HepG2 (cell line): Measurements from ENCODE around the gene MRFAP1L1. TPM values are rescaled to one million over a fixed set of nuclear protein-coding genes. Genes with fewer than 3 reads are reported as not detected.
A peak's percentile ranks its signal among the peaks of the same experiment; 100 is the strongest.

Experiments used
- CEBPB ChIP-seq: IDR thresholded peaks from 2 replicates; pipeline ENCODE4 v1.6.1; 2011; ENCODE audit warnings: low read depth, low read length, improper control_type of control experiment, borderline replicate concordance
- HCFC1 ChIP-seq: fragments of 150-350 bp; IDR thresholded peaks from 2 replicates; pipeline ENCODE4 v1.6.1; 2014; ENCODE audit warnings: low read depth, low read length
- PHF5A ChIP-seq: IDR thresholded peaks from one replicate; pipeline ENCODE4 v1.6.1; 2018; ENCODE audit warnings: low read depth, missing genetic modification reagents; ENCODE audit not compliant: unreplicated experiment
- RXRB ChIP-seq: IDR thresholded peaks from 2 replicates; pipeline ENCODE4 v1.6.1; 2016; ENCODE audit warnings: borderline replicate concordance, missing genetic modification reagents, missing compliant biosample characterization
- STAG1 ChIP-seq: sonication (generic); formaldehyde crosslinking; IDR thresholded peaks from 2 replicates; pipeline ENCODE4 v1.4.0; 2020; ENCODE audit warnings: missing genetic modification reagents
- ZNF3 ChIP-seq: IDR thresholded peaks from 2 replicates; pipeline ENCODE4 v1.7.0; 2017; ENCODE audit warnings: inconsistent platforms
- ZNF337 ChIP-seq: sonication (generic); formaldehyde crosslinking; IDR thresholded peaks from 2 replicates; pipeline ENCODE4 v1.5.1; 2020; ENCODE audit warnings: missing genetic modification reagents, low read depth, mild to moderate bottlenecking, borderline replicate concordance
- ZNF33A ChIP-seq: sonication (generic); formaldehyde crosslinking; IDR thresholded peaks from 2 replicates; pipeline ENCODE4 v1.5.1; 2020; ENCODE audit warnings: missing genetic modification reagents, mild to moderate bottlenecking, moderate library complexity, borderline replicate concordance
- ZNF724P ChIP-seq: sonication (generic); formaldehyde crosslinking; IDR thresholded peaks from 2 replicates; pipeline ENCODE4 v1.8.0; 2022; ENCODE audit warnings: missing genetic modification reagents, borderline replicate concordance
- polyA plus RNA-seq, 8 experiments: library from polyadenylated mRNA; depleted of rRNA in 3 of 8; stranded (reverse) in 7 of 8; unstranded in 1 of 8; fragments of >200 nt; fragmentation: Illumina TruSeq in 4 of 8; extraction: Trizol in 4 of 8; gene quantifications; 2 replicates each; pipeline versions ENCODE4 v1.2.1 to v1.2.3, GENCODE V29; 2011 to 2016; ENCODE audit warnings: low read depth in 4 of 8, missing spikeins in 1 of 8, mixed read lengths in 1 of 8; ENCODE audit not compliant: insufficient read depth in 1 of 8
- total RNA-seq, 5 experiments: library from RNA; depleted of rRNA; stranded (reverse); fragments of >200 nt; fragmentation: Illumina TruSeq; extraction: Trizol; gene quantifications; 2 replicates each; pipeline ENCODE4 v1.2.3, GENCODE V29; 2016; ENCODE audit warnings: low read depth in 1 of 5
- TF ChIP-seq, protein P1 (sequence below): sonication (generic); formaldehyde crosslinking; IDR thresholded peaks from one replicate; pipeline ENCODE4 v1.5.1; 2020; ENCODE audit warnings: mild to moderate bottlenecking, missing genetic modification reagents; ENCODE audit errors: not compliant biosample characterization
- TF ChIP-seq, protein P2 (sequence below): sonication (generic); formaldehyde crosslinking; IDR thresholded peaks from 2 replicates; pipeline ENCODE4 v1.8.0; 2022; ENCODE audit warnings: missing genetic modification reagents, mild to moderate bottlenecking, inconsistent platforms, borderline replicate concordance
- TF ChIP-seq, protein P3 (sequence below): sonication (generic); formaldehyde crosslinking; IDR thresholded peaks from 2 replicates; pipeline ENCODE4 v1.5.0; 2020; ENCODE audit warnings: missing genetic modification reagents, mild to moderate bottlenecking, borderline replicate concordance
- TF ChIP-seq, protein P4 (sequence below): sonication (generic); formaldehyde crosslinking; IDR thresholded peaks from 2 replicates; pipeline ENCODE4 v1.4.0; 2020; ENCODE audit warnings: missing genetic modification reagents, borderline replicate concordance

Gene MRFAP1L1
- total and polyA plus RNA-seq, 2 of the 13 experiments (the other 11 are each of a cell fraction or from before 2014, with no cell fraction given) = 44.8 to 76.6 TPM

DNA sequence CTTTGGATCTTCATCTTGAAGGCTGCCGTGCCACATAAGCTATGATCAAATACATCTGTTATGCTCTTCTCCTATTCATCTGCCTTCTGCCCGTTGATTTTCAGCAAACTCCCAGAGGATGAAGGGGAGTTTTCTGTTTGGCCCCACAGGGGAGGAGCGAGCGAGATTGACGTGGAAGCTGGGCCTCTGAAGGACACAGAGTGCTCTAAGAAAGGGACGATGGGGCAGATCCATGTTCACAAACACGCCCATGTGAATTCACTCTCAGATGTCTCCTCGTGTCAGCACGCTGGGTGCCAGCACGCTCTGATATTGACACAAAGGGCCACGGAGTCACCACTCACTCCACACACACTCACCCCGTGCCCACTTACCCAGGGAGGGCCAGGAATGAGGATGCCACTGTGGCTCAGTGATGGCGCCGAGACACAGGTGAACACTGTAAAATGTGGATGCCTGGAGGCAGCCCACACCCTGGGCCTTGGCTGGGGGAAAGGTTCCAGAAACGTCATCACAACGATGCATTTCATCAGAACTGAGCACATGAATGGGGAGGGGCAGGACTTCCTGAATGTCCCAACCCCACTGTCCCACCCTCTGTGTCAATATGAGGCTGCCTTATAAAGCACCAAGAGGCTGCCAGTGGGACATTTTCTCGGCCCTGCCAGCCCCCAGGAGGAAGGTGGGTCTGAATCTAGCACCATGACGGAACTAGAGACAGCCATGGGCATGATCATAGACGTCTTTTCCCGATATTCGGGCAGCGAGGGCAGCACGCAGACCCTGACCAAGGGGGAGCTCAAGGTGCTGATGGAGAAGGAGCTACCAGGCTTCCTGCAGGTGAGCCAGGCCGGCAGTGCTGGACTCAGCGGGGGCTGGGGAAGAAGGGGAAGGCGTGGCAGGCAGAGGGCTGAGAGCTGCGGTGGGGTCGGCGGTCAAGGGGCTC is 16.2 kb downstream of the MRFAP1L1 start, which contains the start of gene S100P (continued):
- peak; percentile 85; the same call in 1 of the 2 replicates for TF ChIP-seq RXRB
- no peak for TF ChIP-seq PHF5A
- TF ChIP-seq ZNF33A = peak; percentile 56; the same call in 1 of the 2 replicates
- 0 out of 2 replicates have a peak, but pooled peaks have one; percentile 39 for TF ChIP-seq ZNF724P (CRISPR knock-in tag)
- TF ChIP-seq HCFC1 = no peak
- TF ChIP-seq, protein P1, sequence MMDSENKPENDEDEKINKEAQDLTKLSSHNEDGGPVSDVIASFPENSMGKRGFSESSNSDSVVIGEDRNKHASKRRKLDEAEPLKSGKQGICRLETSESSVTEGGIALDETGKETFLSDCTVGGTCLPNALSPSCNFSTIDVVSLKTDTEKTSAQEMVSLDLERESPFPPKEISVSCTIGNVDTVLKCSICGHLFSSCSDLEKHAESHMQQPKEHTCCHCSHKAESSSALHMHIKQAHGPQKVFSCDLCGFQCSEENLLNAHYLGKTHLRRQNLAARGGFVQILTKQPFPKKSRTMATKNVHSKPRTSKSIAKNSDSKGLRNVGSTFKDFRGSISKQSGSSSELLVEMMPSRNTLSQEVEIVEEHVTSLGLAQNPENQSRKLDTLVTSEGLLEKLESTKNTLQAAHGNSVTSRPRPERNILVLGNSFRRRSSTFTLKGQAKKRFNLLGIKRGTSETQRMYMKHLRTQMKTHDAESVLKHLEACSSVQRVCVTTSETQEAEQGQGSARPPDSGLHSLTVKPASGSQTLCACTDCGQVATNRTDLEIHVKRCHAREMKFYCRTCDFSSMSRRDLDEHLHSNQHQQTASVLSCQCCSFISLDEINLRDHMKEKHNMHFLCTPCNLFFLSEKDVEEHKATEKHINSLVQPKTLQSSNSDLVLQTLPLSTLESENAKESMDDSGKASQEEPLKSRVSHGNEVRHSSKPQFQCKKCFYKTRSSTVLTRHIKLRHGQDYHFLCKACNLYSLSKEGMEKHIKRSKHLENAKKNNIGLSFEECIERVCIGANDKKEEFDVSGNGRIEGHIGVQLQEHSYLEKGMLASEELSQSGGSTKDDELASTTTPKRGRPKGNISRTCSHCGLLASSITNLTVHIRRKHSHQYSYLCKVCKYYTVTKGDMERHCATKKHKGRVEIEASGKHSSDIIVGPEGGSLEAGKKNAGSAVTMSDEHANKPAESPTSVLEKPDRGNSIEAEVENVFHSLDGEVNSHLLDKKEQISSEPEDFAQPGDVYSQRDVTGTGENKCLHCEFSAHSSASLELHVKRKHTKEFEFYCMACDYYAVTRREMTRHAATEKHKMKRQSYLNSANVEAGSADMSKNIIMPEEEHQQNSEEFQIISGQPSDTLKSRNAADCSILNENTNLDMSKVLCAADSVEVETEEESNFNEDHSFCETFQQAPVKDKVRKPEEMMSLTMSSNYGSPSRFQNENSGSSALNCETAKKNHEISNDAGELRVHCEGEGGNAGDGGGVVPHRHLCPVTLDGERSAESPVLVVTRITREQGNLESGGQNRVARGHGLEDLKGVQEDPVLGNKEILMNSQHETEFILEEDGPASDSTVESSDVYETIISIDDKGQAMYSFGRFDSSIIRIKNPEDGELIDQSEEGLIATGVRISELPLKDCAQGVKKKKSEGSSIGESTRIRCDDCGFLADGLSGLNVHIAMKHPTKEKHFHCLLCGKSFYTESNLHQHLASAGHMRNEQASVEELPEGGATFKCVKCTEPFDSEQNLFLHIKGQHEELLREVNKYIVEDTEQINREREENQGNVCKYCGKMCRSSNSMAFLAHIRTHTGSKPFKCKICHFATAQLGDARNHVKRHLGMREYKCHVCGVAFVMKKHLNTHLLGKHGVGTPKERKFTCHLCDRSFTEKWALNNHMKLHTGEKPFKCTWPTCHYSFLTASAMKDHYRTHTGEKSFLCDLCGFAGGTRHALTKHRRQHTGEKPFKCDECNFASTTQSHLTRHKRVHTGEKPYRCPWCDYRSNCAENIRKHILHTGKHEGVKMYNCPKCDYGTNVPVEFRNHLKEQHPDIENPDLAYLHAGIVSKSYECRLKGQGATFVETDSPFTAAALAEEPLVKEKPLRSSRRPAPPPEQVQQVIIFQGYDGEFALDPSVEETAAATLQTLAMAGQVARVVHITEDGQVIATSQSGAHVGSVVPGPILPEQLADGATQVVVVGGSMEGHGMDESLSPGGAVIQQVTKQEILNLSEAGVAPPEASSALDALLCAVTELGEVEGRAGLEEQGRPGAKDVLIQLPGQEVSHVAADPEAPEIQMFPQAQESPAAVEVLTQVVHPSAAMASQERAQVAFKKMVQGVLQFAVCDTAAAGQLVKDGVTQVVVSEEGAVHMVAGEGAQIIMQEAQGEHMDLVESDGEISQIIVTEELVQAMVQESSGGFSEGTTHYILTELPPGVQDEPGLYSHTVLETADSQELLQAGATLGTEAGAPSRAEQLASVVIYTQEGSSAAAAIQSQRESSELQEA = no peak
- TF ChIP-seq, protein P2, sequence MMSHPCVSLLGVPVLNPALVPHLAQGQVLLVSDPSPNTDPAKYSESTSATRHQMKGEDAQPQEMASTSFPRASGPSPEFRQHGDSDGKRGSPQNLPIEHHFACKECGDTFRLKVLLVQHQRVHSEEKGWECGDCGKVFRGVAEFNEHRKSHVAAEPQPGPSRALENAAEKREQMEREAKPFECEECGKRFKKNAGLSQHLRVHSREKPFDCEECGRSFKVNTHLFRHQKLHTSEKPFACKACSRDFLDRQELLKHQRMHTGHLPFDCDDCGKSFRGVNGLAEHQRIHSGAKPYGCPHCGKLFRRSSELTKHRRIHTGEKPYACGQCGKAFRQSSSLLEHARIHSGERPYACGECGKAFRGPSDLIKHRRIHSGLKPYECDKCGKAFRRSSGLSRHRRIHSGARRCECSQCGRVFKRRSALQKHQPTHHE (CRISPR knock-in tag) = peak; percentile 56; the same call in 1 of the 2 replicates
- TF ChIP-seq, protein P3, sequence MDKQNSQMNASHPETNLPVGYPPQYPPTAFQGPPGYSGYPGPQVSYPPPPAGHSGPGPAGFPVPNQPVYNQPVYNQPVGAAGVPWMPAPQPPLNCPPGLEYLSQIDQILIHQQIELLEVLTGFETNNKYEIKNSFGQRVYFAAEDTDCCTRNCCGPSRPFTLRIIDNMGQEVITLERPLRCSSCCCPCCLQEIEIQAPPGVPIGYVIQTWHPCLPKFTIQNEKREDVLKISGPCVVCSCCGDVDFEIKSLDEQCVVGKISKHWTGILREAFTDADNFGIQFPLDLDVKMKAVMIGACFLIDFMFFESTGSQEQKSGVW (CRISPR knock-in tag) = no peak
- peak; percentile 91 for TF ChIP-seq CEBPB
- peak; percentile 79; the same call in 1 of the 2 replicates for TF ChIP-seq ZNF337 (CRISPR knock-in tag)
- no peak for TF ChIP-seq STAG1
- TF ChIP-seq, protein P4, sequence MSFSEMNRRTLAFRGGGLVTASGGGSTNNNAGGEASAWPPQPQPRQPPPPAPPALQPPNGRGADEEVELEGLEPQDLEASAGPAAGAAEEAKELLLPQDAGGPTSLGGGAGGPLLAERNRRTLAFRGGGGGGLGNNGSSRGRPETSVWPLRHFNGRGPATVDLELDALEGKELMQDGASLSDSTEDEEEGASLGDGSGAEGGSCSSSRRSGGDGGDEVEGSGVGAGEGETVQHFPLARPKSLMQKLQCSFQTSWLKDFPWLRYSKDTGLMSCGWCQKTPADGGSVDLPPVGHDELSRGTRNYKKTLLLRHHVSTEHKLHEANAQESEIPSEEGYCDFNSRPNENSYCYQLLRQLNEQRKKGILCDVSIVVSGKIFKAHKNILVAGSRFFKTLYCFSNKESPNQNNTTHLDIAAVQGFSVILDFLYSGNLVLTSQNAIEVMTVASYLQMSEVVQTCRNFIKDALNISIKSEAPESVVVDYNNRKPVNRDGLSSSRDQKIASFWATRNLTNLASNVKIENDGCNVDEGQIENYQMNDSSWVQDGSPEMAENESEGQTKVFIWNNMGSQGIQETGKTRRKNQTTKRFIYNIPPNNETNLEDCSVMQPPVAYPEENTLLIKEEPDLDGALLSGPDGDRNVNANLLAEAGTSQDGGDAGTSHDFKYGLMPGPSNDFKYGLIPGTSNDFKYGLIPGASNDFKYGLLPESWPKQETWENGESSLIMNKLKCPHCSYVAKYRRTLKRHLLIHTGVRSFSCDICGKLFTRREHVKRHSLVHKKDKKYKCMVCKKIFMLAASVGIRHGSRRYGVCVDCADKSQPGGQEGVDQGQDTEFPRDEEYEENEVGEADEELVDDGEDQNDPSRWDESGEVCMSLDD (CRISPR knock-in tag) = no peak; the same call in 1 of the 2 replicates
- TF ChIP-seq ZNF3 (CRISPR knock-in tag) = no peak
